Hepatocyte (in vitro differentiated cells): Measurements from ENCODE around the gene RRN3. TPM values are rescaled to one million over a fixed set of nuclear protein-coding genes. Genes with fewer than 3 reads are reported as not detected.
"Not testable (repeated sequence)": the region's sequence is repeated elsewhere in the genome, so short reads cannot be mapped to it uniquely, and the experiment has no call there.

Experiments used
- DNase-seq: peaks from one replicate; pipeline ENCODE4 v3.0.0-alpha.2; 2016; ENCODE audit warnings: low spot score
- H2AFZ ChIP-seq: fragments of 200-600 bp; sonication (generic); 2 replicates; pipeline ENCODE4 v1.6.0; 2016; ENCODE audit warnings: antibody characterized with exemption, mild to moderate bottlenecking
- H3K27ac ChIP-seq: fragments of 200-600 bp; sonication (generic); 2 replicates; pipeline ENCODE4 v1.5.1; 2016; ENCODE audit warnings: mild to moderate bottlenecking
- H3K27me3 ChIP-seq: fragments of 200-600 bp; sonication (generic); 2 replicates; pipeline ENCODE4 v1.6.1; 2016
- H3K36me3 ChIP-seq: fragments of 200-600 bp; sonication (generic); replicated peaks from 2 replicates; pipeline ENCODE4 v1.5.1; 2016; ENCODE audit warnings: low read depth; ENCODE audit not compliant: insufficient read depth
- H3K4me1 ChIP-seq: fragments of 200-600 bp; sonication (generic); 2 replicates; pipeline ENCODE4 v1.5.1; 2016; ENCODE audit warnings: mild to moderate bottlenecking, moderate library complexity; ENCODE audit not compliant: insufficient read depth
- H3K4me2 ChIP-seq: fragments of 200-600 bp; sonication (generic); 2 replicates; pipeline ENCODE4 v1.6.0; 2016
- H3K4me3 ChIP-seq: fragments of 200-600 bp; sonication (generic); 2 replicates; pipeline ENCODE4 v1.5.1; 2016; ENCODE audit warnings: mild to moderate bottlenecking
- H3K79me2 ChIP-seq: fragments of 200-600 bp; sonication (generic); 2 replicates; pipeline ENCODE4 v1.6.0; 2017; ENCODE audit warnings: mild to moderate bottlenecking
- H3K9me2 ChIP-seq: fragments of 200-600 bp; sonication (generic); replicated peaks from 2 replicates; pipeline ENCODE4 v1.6.0; 2017; ENCODE audit warnings: mild to moderate bottlenecking; ENCODE audit not compliant: insufficient read depth
- H3K9me3 ChIP-seq: fragments of 200-600 bp; sonication (generic); 2 replicates; pipeline ENCODE4 v1.5.1; 2016; ENCODE audit warnings: low read depth, mild to moderate bottlenecking
- H4K20me1 ChIP-seq: fragments of 200-600 bp; sonication (generic); 2 replicates; pipeline ENCODE4 v1.6.0; 2016; ENCODE audit warnings: mild to moderate bottlenecking; ENCODE audit not compliant: insufficient read depth, poor library complexity, severe bottlenecking
- EZH2 ChIP-seq: fragments of 200-600 bp; sonication (generic); IDR thresholded peaks from 2 replicates; pipeline ENCODE4 v1.6.1; 2016; ENCODE audit warnings: antibody characterized with exemption, mild to moderate bottlenecking, borderline replicate concordance
- EZH2phosphoT487 ChIP-seq: fragments of 200-600 bp; sonication (generic); IDR thresholded peaks from one replicate; pipeline ENCODE4 v1.6.1; 2018; ENCODE audit warnings: antibody characterized with exemption, mild to moderate bottlenecking, low read depth, moderate library complexity; ENCODE audit not compliant: unreplicated experiment, severe bottlenecking
- WGBS: methylation state at CpG from one replicate; pipeline ENCODE4 v1.1.6; 2016; ENCODE audit warnings: low lambda C conversion rate; ENCODE audit errors: missing lambda C conversion rate; 5-methylcytosine and 5-hydroxymethylcytosine counted together
- polyA plus RNA-seq: library from polyadenylated mRNA; unstranded; fragments of >200 nt; fragmentation: Nextera tagmentation; extraction: Ambion mirVana; gene quantifications from 2 replicates; pipeline ENCODE4 v1.2.1, GENCODE V29; 2016
- total RNA-seq: library from RNA; depleted of rRNA; stranded (reverse); fragments of >200 nt; gene quantifications from 2 replicates; pipeline ENCODE4 v1.2.3, GENCODE V29; 2014
- TF ChIP-seq, protein P1 (sequence below): fragments of 200-600 bp; sonication (generic); IDR thresholded peaks from 2 replicates; pipeline ENCODE4 v1.5.1; 2016; ENCODE audit warnings: antibody characterized with exemption, mild to moderate bottlenecking; ENCODE audit not compliant: poor library complexity

RRN3 gene
- total and polyA plus RNA-seq, 2 experiments from 2014 or later: 16.5 to 40.9 TPM

DNA sequence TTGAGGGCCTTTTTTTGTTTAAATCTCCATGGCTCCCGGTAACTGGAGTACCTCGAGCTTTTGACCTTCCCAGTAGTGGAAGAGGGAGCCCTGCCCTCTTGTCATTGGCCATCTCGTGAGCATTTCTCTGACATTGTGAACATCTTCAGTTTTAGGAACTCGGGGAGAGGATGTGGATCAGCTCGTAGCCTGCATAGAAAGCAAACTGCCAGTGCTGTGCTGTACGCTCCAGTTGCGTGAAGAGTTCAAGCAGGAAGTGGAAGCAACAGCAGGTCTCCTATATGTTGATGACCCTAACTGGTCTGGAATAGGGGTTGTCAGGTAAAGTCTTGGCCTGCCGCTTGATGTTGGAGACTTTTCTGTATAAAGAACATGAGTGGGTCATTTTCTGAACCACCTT lies 62.5 kb downstream of the RRN3 start:
- peaks cover 18% of the 10 kb centered on the region for H3K79me2 ChIP-seq
- H3K4me1 ChIP-seq: no peaks in the 10 kb centered on the region
- no peak overlapping the region for H3K4me3 ChIP-seq
- H3K4me2 ChIP-seq: no peak overlapping the region
- no peaks in the 10 kb centered on the region for H3K9me3 ChIP-seq
- H3K36me3 ChIP-seq: no peaks in the 10 kb centered on the region
- H3K9me2 ChIP-seq: no peaks in the 10 kb centered on the region
- DNase-seq: no peak
- no peak for TF ChIP-seq EZH2
- no peaks in the 10 kb centered on the region for H3K27me3 ChIP-seq
- peaks cover 18% of the 10 kb centered on the region for H4K20me1 ChIP-seq
- H3K27ac ChIP-seq: no peak overlapping the region
- 96% methylated on average over 8 of the region's 8 CpGs for WGBS
- no peak overlapping the region for H2AFZ ChIP-seq

GRCh38 chr16:15031179-15031578 lies 62.9 kb downstream of the RRN3 start:
- no peaks in the 10 kb centered on the region for H3K27me3 ChIP-seq
- no peaks in the 10 kb centered on the region for H3K36me3 ChIP-seq
- no peak overlapping the region for H3K4me2 ChIP-seq
- DNase-seq: no peak
- no peak overlapping the region for H3K4me3 ChIP-seq
- 97% methylated on average over 2 of the region's 2 CpGs for WGBS
- TF ChIP-seq EZH2phosphoT487: no peak
- TF ChIP-seq, protein P1, sequence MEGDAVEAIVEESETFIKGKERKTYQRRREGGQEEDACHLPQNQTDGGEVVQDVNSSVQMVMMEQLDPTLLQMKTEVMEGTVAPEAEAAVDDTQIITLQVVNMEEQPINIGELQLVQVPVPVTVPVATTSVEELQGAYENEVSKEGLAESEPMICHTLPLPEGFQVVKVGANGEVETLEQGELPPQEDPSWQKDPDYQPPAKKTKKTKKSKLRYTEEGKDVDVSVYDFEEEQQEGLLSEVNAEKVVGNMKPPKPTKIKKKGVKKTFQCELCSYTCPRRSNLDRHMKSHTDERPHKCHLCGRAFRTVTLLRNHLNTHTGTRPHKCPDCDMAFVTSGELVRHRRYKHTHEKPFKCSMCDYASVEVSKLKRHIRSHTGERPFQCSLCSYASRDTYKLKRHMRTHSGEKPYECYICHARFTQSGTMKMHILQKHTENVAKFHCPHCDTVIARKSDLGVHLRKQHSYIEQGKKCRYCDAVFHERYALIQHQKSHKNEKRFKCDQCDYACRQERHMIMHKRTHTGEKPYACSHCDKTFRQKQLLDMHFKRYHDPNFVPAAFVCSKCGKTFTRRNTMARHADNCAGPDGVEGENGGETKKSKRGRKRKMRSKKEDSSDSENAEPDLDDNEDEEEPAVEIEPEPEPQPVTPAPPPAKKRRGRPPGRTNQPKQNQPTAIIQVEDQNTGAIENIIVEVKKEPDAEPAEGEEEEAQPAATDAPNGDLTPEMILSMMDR: no peak
- no peak for TF ChIP-seq EZH2
- no peak overlapping the region for H3K27ac ChIP-seq
- H2AFZ ChIP-seq: no peak overlapping the region
- peaks cover 21% of the 10 kb centered on the region for H3K79me2 ChIP-seq
- H4K20me1 ChIP-seq: peaks cover 18% of the 10 kb centered on the region
- H3K9me2 ChIP-seq: no peaks in the 10 kb centered on the region
- no peaks in the 10 kb centered on the region for H3K4me1 ChIP-seq
- H3K9me3 ChIP-seq: no peaks in the 10 kb centered on the region

- WGBS: 91% methylated on average over 6 of the region's 6 CpGs
- not testable (repeated sequence) for H3K36me3 ChIP-seq
Measured at GRCh38 chr16:15029749-15030148, 64.3 kb downstream of the RRN3 start.

GRCh38 chr16:15028801-15029698 lies 65.0 kb downstream of the RRN3 start:
- not testable (repeated sequence) for H3K4me1 ChIP-seq, H2AFZ ChIP-seq, DNase-seq, H3K36me3 ChIP-seq, H3K9me2 ChIP-seq, H3K9me3 ChIP-seq, H3K4me2 ChIP-seq, H3K4me3 ChIP-seq, H3K27ac ChIP-seq, H3K27me3 ChIP-seq
- Histone ChIP-seq H4K20me1 (peaks cover 22% of the 10 kb centered on the region), H3K79me2 (peaks cover 29% of the 10 kb centered on the region)
- 92% methylated on average over 27 of the region's 27 CpGs for WGBS

More at GRCh38 chr16:15029749-15030148, 64.3 kb downstream of the RRN3 start:
- H4K20me1 ChIP-seq: peaks cover 22% of the 10 kb centered on the region
- not testable (repeated sequence) for H3K4me3 ChIP-seq, H3K9me2 ChIP-seq, H2AFZ ChIP-seq, H3K4me2 ChIP-seq, DNase-seq, H3K27me3 ChIP-seq, H3K4me1 ChIP-seq, H3K27ac ChIP-seq, H3K9me3 ChIP-seq
- peaks cover 24% of the 10 kb centered on the region for H3K79me2 ChIP-seq

DNA sequence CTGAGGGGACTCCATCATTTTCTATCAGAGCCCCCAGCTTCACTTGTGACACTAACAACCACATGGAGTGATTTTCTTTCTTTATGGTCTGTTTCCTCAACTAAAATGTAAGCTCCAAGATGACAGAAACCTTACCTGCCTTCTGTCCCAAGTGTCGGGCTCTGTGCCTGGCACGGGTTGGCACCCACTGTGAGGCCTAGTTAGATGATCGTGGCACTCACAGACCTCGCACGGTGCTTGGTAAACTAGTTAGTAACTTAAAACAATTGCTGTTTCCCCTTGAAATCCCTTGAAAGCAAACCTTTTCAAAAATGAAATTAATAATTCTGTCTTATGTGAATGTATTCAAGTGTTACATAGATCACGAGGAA lies 65.7 kb downstream of the RRN3 start:
- WGBS: 94% methylated on average over 6 of the region's 6 CpGs
- H3K27me3 ChIP-seq, DNase-seq, H3K9me2 ChIP-seq, H3K27ac ChIP-seq, H2AFZ ChIP-seq, H3K4me1 ChIP-seq, H3K4me2 ChIP-seq, H3K36me3 ChIP-seq, H3K4me3 ChIP-seq, H3K9me3 ChIP-seq: not testable (repeated sequence)
- peaks cover 33% of the 10 kb centered on the region for H3K79me2 ChIP-seq
- peaks cover 24% of the 10 kb centered on the region for H4K20me1 ChIP-seq

- Histone ChIP-seq H4K20me1 (peaks cover 30% of the 10 kb centered on the region), H3K79me2 (peaks cover 39% of the 10 kb centered on the region)
- not testable (repeated sequence) for H3K9me3 ChIP-seq, H3K36me3 ChIP-seq, H3K4me3 ChIP-seq, H3K4me1 ChIP-seq, H3K27me3 ChIP-seq, H3K4me2 ChIP-seq, H3K27ac ChIP-seq, DNase-seq, H3K9me2 ChIP-seq, H2AFZ ChIP-seq
- 90% methylated on average over 28 of the region's 29 CpGs for WGBS
Measured at GRCh38 chr16:15027503-15028344, 66.3 kb downstream of the RRN3 start.

DNA sequence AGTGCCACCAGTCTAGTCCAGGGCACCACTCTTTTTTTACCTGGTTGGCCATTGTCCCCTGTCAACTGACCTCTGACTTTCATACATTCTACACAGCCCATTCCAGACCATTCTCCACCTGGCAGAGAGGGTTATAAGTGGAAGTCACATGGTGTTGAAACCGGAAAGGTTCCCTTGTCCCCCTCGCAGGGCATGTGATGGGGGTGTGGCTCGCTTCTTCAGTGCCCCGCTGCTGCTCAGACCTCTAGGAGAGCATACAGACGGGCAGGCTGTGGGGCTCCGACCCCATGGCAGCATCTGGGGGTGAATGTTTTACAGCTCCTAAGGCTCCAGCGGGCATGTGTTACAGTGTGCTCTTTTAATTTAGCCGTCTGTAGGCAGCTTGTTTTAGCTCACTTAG lies 67.0 kb downstream of the RRN3 start:
- not testable (repeated sequence) for H3K9me3 ChIP-seq, DNase-seq, H2AFZ ChIP-seq, H3K36me3 ChIP-seq, H3K4me3 ChIP-seq, H3K27ac ChIP-seq, H3K27me3 ChIP-seq, H3K9me2 ChIP-seq, H3K4me2 ChIP-seq, H3K4me1 ChIP-seq
- H3K79me2 ChIP-seq: peaks cover 39% of the 10 kb centered on the region
- H4K20me1 ChIP-seq: peaks cover 32% of the 10 kb centered on the region
- WGBS: 76% methylated on average over 8 of the region's 8 CpGs
